PC-3 (cell line): ENCODE measurements around the gene ZNF19. TPM values are rescaled to one million over a fixed set of nuclear protein-coding genes. Genes with fewer than 3 reads are reported as not detected.

Experiments used
- ATAC-seq: fragments of 200-7000 bp; cut with Tn5 transposase; 2 replicates; pipeline ENCODE4 v1.9.1; 2020; ENCODE audit warnings: mild to moderate bottlenecking, moderate library complexity
- BruUV-seq: library from RNA; stranded (reverse); fragments of 400-500 nt; replicated peaks from 2 replicates; lab custom pipeline; 2021; lab: Mats Ljungman, UMichigan
- CTCF ChIA-PET: fragments of 300-600 bp; sonication (Branson Sonifier 250); formaldehyde crosslinking; loops from one replicate; lab custom pipeline; 2022; ENCODE audit warnings: antibody characterized with exemption; lab: Charles Lee
- POLR2A ChIA-PET: fragments of 300-600 bp; sonication (Branson Sonifier 250); formaldehyde crosslinking; loops from one replicate; lab custom pipeline; 2022; ENCODE audit warnings: antibody characterized with exemption; ENCODE audit not compliant: unreplicated experiment; lab: Charles Lee
- DNase-seq: peaks from one replicate; pipeline ENCODE4 v3.0.0-alpha.2; 2015
- H2AFZ ChIP-seq: fragments of 300-600 bp; sonication (generic); 2 replicates; pipeline ENCODE4 v1.6.0; 2016; ENCODE audit warnings: antibody characterized with exemption, low read length
- H3F3A ChIP-seq: fragments of 300-600 bp; sonication (generic); one replicate; pipeline ENCODE4 v1.6.0; 2017; ENCODE audit warnings: antibody characterized with exemption, low read length, control low read depth, mild to moderate bottlenecking; ENCODE audit not compliant: unreplicated experiment
- H3K27ac ChIP-seq: fragments of 300-600 bp; sonication (generic); 2 replicates; pipeline ENCODE4 v1.5.1; 2016; ENCODE audit warnings: mild to moderate bottlenecking, low read length
- H3K27me3 ChIP-seq: fragments of 300-600 bp; sonication (generic); 2 replicates; pipeline ENCODE4 v1.6.1; 2016; ENCODE audit warnings: low read length, mixed read lengths
- H3K36me3 ChIP-seq: fragments of 300-600 bp; sonication (generic); 2 replicates; pipeline ENCODE4 v1.6.1; 2016; ENCODE audit warnings: low read depth, mixed run types, low read length, mixed read lengths
- H3K4me1 ChIP-seq: fragments of 300-600 bp; sonication (generic); 2 replicates; pipeline ENCODE4 v1.5.1; 2016; ENCODE audit warnings: low read length; ENCODE audit not compliant: insufficient read depth
- H3K4me2 ChIP-seq: fragments of 300-600 bp; sonication (generic); 2 replicates; pipeline ENCODE4 v1.6.0; 2016; ENCODE audit warnings: low read length
- H3K4me3 ChIP-seq: fragments of 300-600 bp; sonication (generic); 2 replicates; pipeline ENCODE4 v1.5.1; 2016; ENCODE audit warnings: mild to moderate bottlenecking, low read length, mixed read lengths
- H3K79me2 ChIP-seq: fragments of 300-600 bp; sonication (generic); 2 replicates; pipeline ENCODE4 v1.6.1; 2017; ENCODE audit warnings: low read length, mixed read lengths
- H3K9ac ChIP-seq: fragments of 300-600 bp; sonication (generic); 2 replicates; pipeline ENCODE4 v1.6.0; 2016; ENCODE audit warnings: mild to moderate bottlenecking, low read length
- H3K9me2 ChIP-seq: fragments of 300-600 bp; sonication (generic); replicated peaks from 2 replicates; pipeline ENCODE4 v1.6.1; 2016; ENCODE audit warnings: mixed run types, low read length, mixed read lengths
- H3K9me3 ChIP-seq: fragments of 300-600 bp; sonication (generic); 2 replicates; pipeline ENCODE4 v1.6.1; 2016; ENCODE audit warnings: low read length, mixed read lengths
- H4K20me1 ChIP-seq: fragments of 300-600 bp; sonication (generic); 2 replicates; pipeline ENCODE4 v1.6.1; 2016; ENCODE audit warnings: low read length, mixed read lengths
- CTCF ChIP-seq: fragments of 300-600 bp; sonication (generic); conservative IDR thresholded peaks from 2 replicates; pipeline ENCODE4 v1.5.1; 2017; ENCODE audit warnings: antibody characterized with exemption, low read depth, mild to moderate bottlenecking, low read length
- EZH2 ChIP-seq: fragments of 300-600 bp; sonication (generic); IDR thresholded peaks from one replicate; pipeline ENCODE4 v1.6.1; 2017; ENCODE audit warnings: antibody characterized with exemption, mild to moderate bottlenecking, low read length; ENCODE audit not compliant: unreplicated experiment
- EZH2phosphoT487 ChIP-seq: fragments of 300-600 bp; sonication (generic); IDR thresholded peaks from 2 replicates; pipeline ENCODE4 v1.6.1; 2018; ENCODE audit warnings: mild to moderate bottlenecking, antibody characterized with exemption, low read length, borderline replicate concordance
- intact Hi-C: fragments of 100-400 bp; cut with micrococcal nuclease; formaldehyde crosslinking; loops from 2 replicates; pipeline ENCODE4 v1.9.0; 2023
- total RNA-seq: library from RNA; depleted of rRNA; stranded (reverse); fragments of >200 nt; gene quantifications from 2 replicates; pipeline ENCODE4 v1.2.3, GENCODE V29; 2014

ZNF19 gene
- total RNA-seq, 1 experiment from 2014 or later = 1.5 TPM

- no peak overlapping the region for H2AFZ ChIP-seq
- no peaks in the 10 kb centered on the region for H3K9me3 ChIP-seq
- peaks cover 20% of the 10 kb centered on the region for H3K4me1 ChIP-seq
- H3K27ac ChIP-seq = peak overlapping the region; percentile 65
- H3K4me2 ChIP-seq = peak overlapping the region; percentile 57
- intact Hi-C loops = loop anchor here (2.0 kb wide), 1 partner anchor 13 kb away; no protein-coding TSS in a partner anchor
- peaks cover 6% of the 10 kb centered on the region for H3F3A ChIP-seq
- no peak overlapping the region for H3K9ac ChIP-seq
- no peaks in the 10 kb centered on the region for H3K9me2 ChIP-seq
- H3K4me3 ChIP-seq = 0 out of 2 replicates have a peak overlapping the region, but pooled peaks have one; percentile 19
- POLR2A ChIA-PET = interaction anchor here (1.2 kb wide), 1 partner anchor 10 kb away, joined by 3 read pairs; no protein-coding TSS in a partner anchor
- no peaks in the 10 kb centered on the region for H3K27me3 ChIP-seq
- peaks cover 15% of the 10 kb centered on the region for H3K36me3 ChIP-seq
- H4K20me1 ChIP-seq = no peaks in the 10 kb centered on the region
- no TSS peak for BruUV-seq
- no peaks in the 10 kb centered on the region for H3K79me2 ChIP-seq
- CTCF ChIA-PET = no interaction called here
- TF ChIP-seq CTCF = no peak
- TF ChIP-seq EZH2 = no peak
- no peak for TF ChIP-seq EZH2phosphoT487
- DNase-seq = peak; percentile 22
- ATAC-seq = peak; percentile 16
Observed at GRCh38 chr16:71473891-71474290, 15.2 kb downstream of the ZNF19 start.

GRCh38 chr16:71472931-71473330 lies 16.2 kb downstream of the ZNF19 start:
- Histone ChIP-seq H3K79me2 (no peaks in the 10 kb centered on the region), H3K36me3 (peaks cover 15% of the 10 kb centered on the region), H3F3A (peaks cover 6% of the 10 kb centered on the region), H3K4me3 (no peak overlapping the region), H2AFZ (no peak overlapping the region), H3K9me3 (no peaks in the 10 kb centered on the region), H3K27me3 (no peaks in the 10 kb centered on the region), H3K4me2 (no peak overlapping the region), H3K9ac (no peak overlapping the region), H3K27ac (no peak overlapping the region), H3K4me1 (peaks cover 20% of the 10 kb centered on the region), H4K20me1 (no peaks in the 10 kb centered on the region), H3K9me2 (no peaks in the 10 kb centered on the region)
- ATAC-seq = no peak
- ChIA-PET CTCF (no interaction called here), POLR2A (no interaction called here)
- intact Hi-C loops = no loop called here
- no TSS peak for BruUV-seq
- TF ChIP-seq CTCF (no peak), EZH2phosphoT487 (no peak), EZH2 (no peak)
- DNase-seq = no peak

GRCh38 chr16:71472051-71472450 lies 17.1 kb downstream of the ZNF19 start:
- Histone ChIP-seq H2AFZ (no peak overlapping the region), H3K4me3 (no peak overlapping the region), H4K20me1 (no peaks in the 10 kb centered on the region), H3K9ac (no peak overlapping the region), H3K9me2 (no peaks in the 10 kb centered on the region), H3K27me3 (no peaks in the 10 kb centered on the region), H3K36me3 (peaks cover 15% of the 10 kb centered on the region), H3F3A (peaks cover 6% of the 10 kb centered on the region), H3K4me2 (no peak overlapping the region), H3K27ac (no peak overlapping the region), H3K9me3 (no peaks in the 10 kb centered on the region), H3K79me2 (no peaks in the 10 kb centered on the region), H3K4me1 (peaks cover 20% of the 10 kb centered on the region)
- no TSS peak for BruUV-seq
- POLR2A ChIA-PET = no interaction called here
- no peak for DNase-seq
- intact Hi-C loops = no loop called here
- CTCF ChIA-PET = no interaction called here
- TF ChIP-seq EZH2 (no peak), CTCF (no peak), EZH2phosphoT487 (no peak)
- no peak for ATAC-seq
